Activated naive CD4-positive, alpha-beta T cell treated with anti-CD3 and anti-CD28 coated beads, Interleukin-2, amount 50 U/mL, for 24 hours (primary cell): ENCODE data around the gene ATP2B3.

Source experiments
- H3K27ac Mint-ChIP-seq: one replicate; pipeline ENCODE4 v1.8.0; 2021; ENCODE audit warnings: mild to moderate bottlenecking, mixed read lengths
- H3K27me3 Mint-ChIP-seq: one replicate; pipeline ENCODE4 v1.8.0; 2021; ENCODE audit warnings: mixed read lengths
- H3K36me3 Mint-ChIP-seq: one replicate; pipeline ENCODE4 v1.8.0; 2021; ENCODE audit warnings: mixed read lengths
- H3K4me1 Mint-ChIP-seq: one replicate; pipeline ENCODE4 v1.8.0; 2021; ENCODE audit warnings: mixed read lengths
- H3K4me3 Mint-ChIP-seq: one replicate; pipeline ENCODE4 v1.8.0; 2021; ENCODE audit warnings: mild to moderate bottlenecking, mixed read lengths
- H3K9me3 Mint-ChIP-seq: one replicate; pipeline ENCODE4 v1.8.0; 2021; ENCODE audit warnings: mixed read lengths

Gene ATP2B3

DNA sequence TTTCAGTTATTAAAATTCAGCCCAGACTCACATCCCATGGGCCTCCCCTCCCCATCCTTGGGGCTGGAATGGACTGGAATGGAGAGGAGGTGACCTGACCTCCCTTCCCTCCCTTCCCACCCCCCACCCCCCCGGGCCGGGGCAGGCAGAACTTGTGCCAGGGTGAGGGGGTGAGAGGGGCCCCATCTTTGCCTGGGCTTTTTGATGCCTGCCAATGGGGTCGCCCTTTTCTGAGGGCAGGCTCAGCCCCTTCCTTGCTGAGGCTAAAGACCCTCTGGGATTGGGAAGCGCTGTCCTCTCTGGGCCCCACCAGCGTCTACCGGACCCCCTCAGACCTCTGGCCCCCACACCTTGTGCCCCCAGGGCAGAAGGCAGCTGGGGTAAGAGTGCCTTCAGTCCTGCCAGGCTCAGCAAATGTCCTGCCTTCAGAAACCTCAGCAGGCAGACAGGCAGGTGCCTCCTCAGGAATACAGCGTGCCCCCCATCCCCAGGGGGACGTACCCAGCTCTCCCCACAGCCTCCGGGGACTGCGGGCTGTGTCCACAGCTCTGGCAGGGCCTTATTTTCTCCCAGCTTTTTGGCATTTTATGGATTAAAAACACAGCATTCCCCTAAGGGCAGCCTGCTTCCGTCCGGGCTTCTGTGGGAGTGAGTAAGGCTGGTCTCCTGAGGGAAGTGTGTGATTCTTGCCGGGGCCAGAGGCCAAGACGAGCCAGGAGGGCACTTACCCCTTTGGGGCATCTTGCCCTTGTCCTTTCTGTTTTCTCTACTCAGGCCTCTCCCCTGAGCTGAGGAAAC lies 94.1 kb downstream of the ATP2B3 start:
- Mint-ChIP-seq H3K4me3 (no peak overlapping the region), H3K9me3 (no peaks in the 10 kb centered on the region), H3K27ac (no peak overlapping the region), H3K4me1 (peaks cover 23% of the 10 kb centered on the region), H3K36me3 (no peaks in the 10 kb centered on the region), H3K27me3 (no peaks in the 10 kb centered on the region)

- Mint-ChIP-seq H3K9me3 (no peaks in the 10 kb centered on the region), H3K27ac (no peak overlapping the region), H3K36me3 (no peaks in the 10 kb centered on the region), H3K4me1 (peaks cover 23% of the 10 kb centered on the region), H3K27me3 (no peaks in the 10 kb centered on the region), H3K4me3 (no peak overlapping the region)
These were observed 95.0 kb downstream of the ATP2B3 start for GRCh38 chrX:153612413-153612812.

DNA sequence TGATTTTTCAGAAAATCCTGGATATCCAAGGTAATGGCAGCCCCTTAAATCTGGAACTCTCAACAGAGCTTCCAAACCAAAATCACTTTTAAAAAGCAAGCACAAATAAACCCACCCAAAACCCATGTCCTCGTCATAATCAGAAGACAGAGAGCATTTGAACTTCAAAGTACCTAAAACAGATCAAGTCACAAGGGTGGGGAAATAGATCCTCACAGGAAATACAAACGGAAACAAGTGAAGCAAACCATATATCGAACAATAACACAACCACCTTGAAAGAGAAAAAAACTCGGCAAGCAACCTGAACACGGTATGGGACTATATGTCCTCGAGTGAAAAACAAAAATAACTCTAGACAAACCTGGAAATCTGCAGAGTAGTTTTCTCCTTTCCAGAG lies 97.4 kb downstream of the ATP2B3 start:
- Mint-ChIP-seq H3K4me1 (peaks cover 14% of the 10 kb centered on the region), H3K36me3 (no peaks in the 10 kb centered on the region), H3K9me3 (no peaks in the 10 kb centered on the region), H3K27me3 (no peaks in the 10 kb centered on the region), H3K27ac (no peak overlapping the region), H3K4me3 (no peak overlapping the region)

DNA sequence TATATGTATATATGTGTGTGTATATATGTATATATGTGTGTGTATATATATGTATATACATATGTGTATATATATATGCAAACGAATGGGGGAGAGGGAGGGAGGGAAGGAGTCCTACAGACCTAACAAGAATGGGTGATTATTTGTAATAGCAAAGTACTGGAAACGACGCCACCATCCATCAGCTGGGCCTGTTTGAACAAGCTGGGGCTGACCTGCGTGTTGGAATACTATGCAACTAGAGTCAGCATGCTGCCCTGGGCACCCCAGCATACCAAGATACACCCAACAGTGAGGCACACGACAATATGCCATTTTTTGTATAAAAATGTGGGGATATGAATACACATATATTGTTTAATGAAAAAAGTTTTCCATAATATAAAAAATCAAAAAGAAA lies 103.1 kb downstream of the ATP2B3 start:
- no peaks in the 10 kb centered on the region for H3K9me3 Mint-ChIP-seq
- no peaks in the 10 kb centered on the region for H3K4me1 Mint-ChIP-seq

GRCh38 chrX:153621949-153622598 lies 104.6 kb downstream of the ATP2B3 start:
- Mint-ChIP-seq H3K9me3 (no peaks in the 10 kb centered on the region), H3K4me3 (no peak overlapping the region), H3K27ac (no peak overlapping the region), H3K27me3 (no peaks in the 10 kb centered on the region), H3K36me3 (no peaks in the 10 kb centered on the region), H3K4me1 (no peaks in the 10 kb centered on the region)

More for the DNA sequence above, 103.1 kb downstream of the ATP2B3 start:
- H3K27ac Mint-ChIP-seq, result no peak overlapping the region
- no peaks in the 10 kb centered on the region for H3K36me3 Mint-ChIP-seq
- H3K27me3 Mint-ChIP-seq, result no peaks in the 10 kb centered on the region
- no peak overlapping the region for H3K4me3 Mint-ChIP-seq

DNA sequence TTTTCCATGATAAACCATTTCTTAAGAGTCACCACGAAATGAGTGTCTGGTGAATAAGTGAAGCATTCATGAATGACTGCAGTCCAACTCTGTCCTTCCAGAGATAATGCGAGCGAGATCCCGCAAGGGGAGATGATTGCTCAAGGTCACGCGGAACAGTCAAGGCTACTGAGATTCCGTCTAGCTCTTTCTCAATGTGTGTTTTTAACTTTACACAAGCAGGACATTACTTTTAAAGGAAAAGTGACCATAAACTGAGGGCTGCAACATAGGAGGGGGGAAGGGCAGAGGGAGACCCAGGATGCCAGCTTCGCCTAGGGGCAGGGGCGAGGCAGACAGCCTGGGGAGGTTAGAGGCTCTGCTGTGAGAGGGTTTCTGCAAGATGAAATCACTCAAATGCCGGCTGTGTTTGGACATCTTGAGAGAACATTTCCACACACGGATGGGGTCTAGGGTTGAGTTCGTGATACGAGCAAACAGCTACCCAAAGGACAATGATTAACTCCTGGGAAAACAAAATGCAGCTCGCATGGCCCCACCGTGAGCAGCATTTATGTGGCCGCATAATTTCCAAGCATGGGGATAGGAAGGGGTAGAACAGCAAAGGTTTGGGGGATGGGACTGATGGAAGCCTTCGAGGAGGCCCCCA lies 105.3 kb downstream of the ATP2B3 start:
- Mint-ChIP-seq H3K27me3 (no peaks in the 10 kb centered on the region), H3K36me3 (no peaks in the 10 kb centered on the region), H3K4me1 (no peaks in the 10 kb centered on the region), H3K9me3 (no peaks in the 10 kb centered on the region), H3K4me3 (no peak overlapping the region), H3K27ac (no peak overlapping the region)

DNA sequence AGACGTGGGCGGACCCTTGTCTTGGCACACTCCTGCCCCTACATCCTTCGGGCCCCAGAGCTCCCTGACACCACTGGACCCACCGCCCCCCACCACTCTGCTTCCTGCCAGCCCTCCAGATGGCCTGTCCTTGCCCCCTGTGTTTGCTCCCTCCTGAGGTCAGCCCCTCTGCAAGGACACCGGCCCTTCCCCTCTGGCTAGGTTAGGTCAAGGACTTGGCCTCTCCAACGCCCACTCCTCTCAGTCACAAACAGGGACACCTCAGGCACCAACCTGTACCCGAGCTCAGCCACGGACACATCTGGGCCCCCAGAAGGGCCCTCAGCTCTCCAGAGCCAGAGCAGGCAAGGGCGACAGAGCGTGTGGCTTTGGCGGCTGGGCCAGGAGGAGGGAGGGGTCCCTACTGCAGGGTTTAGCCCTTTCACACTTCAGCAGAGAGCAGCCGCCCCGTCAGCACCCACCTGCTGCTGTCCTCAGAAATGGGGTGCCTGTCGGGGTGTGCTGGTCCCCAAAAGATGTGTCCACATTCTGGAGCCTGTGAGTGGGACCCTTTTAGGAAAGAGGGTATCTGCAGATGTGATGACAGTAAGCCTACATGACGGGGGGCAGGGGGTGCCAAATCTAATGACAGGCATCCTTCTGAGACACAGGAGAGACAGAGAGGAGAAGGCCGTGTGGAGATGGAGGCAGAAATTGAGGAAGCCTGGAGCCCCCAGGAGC lies 106.0 kb downstream of the ATP2B3 start:
- no peaks in the 10 kb centered on the region for H3K4me1 Mint-ChIP-seq
- no peak overlapping the region for H3K4me3 Mint-ChIP-seq
- no peaks in the 10 kb centered on the region for H3K36me3 Mint-ChIP-seq
- H3K27me3 Mint-ChIP-seq, result no peaks in the 10 kb centered on the region
- no peak overlapping the region for H3K27ac Mint-ChIP-seq
- no peaks in the 10 kb centered on the region for H3K9me3 Mint-ChIP-seq

DNA sequence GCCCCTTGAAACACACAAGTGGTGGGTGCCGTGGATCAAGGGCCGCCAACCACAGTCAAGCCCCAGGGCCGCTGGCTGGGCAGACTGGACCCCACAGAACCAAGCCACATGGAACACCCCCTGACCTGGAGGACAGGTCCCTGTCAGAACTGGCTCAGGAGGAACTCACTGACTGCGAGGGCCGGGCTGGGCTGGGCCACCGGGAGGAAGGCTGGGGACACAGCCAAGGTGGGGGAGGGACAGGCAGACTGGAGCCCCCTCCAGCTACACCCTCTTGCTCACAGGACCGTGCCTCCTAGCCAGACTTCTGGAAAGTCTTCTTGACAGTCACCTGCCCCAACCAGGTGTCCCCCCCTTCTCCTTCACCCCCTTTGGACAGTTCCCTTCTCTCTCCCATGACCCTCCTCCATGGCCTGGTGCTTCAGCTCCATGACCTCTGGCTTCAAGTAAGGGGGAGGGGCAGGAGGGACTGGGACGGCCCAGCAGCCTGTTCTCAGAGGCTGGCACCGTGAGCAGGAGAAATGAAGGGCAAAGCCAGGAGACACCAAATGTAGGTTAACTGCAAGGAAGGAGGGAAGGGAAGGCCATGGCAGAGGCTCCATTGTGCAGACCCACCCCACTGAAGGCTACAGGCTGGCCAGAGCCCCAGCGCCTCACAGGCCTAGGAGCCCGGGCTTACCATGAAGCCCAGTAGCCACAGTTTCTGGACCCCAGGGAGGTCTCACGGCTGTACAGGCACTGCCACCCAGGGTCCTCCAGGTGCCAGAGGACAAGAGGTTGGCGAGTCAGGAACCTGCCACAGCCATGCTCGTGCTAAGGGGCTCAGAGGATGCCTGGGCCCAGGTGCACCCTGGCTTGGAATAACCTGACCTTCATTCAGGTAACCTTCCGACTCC lies 107.0 kb downstream of the ATP2B3 start:
- H3K27ac Mint-ChIP-seq, result no peak overlapping the region
- H3K36me3 Mint-ChIP-seq, result no peaks in the 10 kb centered on the region
- no peak overlapping the region for H3K4me3 Mint-ChIP-seq
- H3K9me3 Mint-ChIP-seq, result no peaks in the 10 kb centered on the region
- no peaks in the 10 kb centered on the region for H3K4me1 Mint-ChIP-seq
- no peaks in the 10 kb centered on the region for H3K27me3 Mint-ChIP-seq

DNA sequence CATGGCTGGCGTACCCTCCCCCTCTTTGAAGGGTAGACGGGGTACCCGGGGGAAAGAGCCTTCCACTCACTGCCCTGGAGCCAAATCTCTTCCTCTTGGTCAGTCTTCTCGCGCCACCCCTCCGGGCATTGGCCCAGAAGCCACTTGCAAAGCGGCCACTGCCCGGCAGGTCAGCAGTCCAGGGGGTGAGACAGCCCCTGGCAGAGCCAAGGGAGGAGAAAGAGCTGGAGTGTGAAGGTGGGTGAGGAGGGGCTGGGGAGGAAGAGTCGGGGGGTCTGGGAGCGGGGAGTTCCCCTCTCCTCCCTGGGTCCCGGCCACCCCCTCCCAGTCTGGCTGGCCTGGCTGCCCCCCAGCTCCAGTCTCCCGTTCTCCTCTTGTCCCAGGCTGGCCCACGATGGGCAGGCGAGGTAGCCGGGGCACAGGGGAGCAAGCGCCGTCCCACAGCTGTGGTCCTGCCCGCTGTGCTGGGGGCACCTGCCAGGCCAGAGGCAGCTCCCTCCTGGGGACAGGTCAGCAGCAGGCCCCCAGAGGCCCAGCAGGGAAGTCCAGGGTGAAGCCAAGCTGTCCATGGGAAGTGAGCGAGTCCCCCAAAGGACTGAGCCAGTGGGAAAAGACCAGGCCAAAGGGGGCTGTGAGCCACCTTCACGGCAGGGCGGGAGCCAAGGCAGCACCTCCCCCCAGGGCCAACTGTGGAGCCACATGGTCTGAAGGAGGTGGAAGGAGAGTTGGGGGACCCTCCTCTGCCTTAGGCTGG lies 108.0 kb downstream of the ATP2B3 start:
- no peaks in the 10 kb centered on the region for H3K9me3 Mint-ChIP-seq
- no peaks in the 10 kb centered on the region for H3K4me1 Mint-ChIP-seq
- H3K4me3 Mint-ChIP-seq, result no peak overlapping the region
- H3K36me3 Mint-ChIP-seq, result no peaks in the 10 kb centered on the region
- H3K27ac Mint-ChIP-seq, result no peak overlapping the region
- H3K27me3 Mint-ChIP-seq, result no peaks in the 10 kb centered on the region

DNA sequence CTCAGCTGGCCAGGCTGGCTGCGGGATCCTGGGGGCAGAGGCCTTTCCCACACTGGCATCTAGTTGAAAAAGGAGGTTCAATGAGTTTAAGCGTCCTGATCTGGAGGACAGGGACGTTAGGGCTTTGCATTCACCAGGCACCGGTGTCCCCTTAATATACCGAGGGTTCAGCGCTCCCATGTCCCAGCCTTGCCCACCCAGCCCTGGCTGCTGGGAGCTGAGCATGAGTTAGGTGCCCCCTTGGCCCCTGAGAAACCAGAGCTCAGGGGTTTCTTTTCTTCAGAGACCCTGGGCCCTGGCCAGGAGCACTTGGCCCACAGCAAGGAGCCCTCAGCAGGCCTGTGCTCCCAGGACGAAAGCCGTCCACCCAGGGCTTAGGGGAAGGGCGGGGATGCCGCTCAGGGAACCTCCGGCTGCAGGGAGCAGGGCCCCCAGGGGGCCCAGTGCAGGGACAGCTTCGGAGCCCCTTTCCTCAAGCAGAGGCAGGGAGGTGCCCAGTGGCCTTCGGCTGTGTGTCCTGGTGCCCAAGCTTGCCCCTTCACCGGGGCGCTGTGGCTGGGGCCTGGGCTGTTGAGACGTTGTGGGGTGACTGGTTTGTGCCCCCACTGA lies 108.7 kb downstream of the ATP2B3 start:
- Mint-ChIP-seq H3K4me1 (no peaks in the 10 kb centered on the region), H3K36me3 (no peaks in the 10 kb centered on the region), H3K4me3 (no peak overlapping the region), H3K27ac (no peak overlapping the region), H3K27me3 (no peaks in the 10 kb centered on the region), H3K9me3 (no peaks in the 10 kb centered on the region)

- H3K4me1 Mint-ChIP-seq, result no peaks in the 10 kb centered on the region
- H3K27me3 Mint-ChIP-seq, result no peaks in the 10 kb centered on the region
- H3K36me3 Mint-ChIP-seq, result no peaks in the 10 kb centered on the region
- H3K4me3 Mint-ChIP-seq, result no peak overlapping the region
- no peak overlapping the region for H3K27ac Mint-ChIP-seq
- no peaks in the 10 kb centered on the region for H3K9me3 Mint-ChIP-seq
These were observed 109.6 kb downstream of the ATP2B3 start for GRCh38 chrX:153626863-153627674.

DNA sequence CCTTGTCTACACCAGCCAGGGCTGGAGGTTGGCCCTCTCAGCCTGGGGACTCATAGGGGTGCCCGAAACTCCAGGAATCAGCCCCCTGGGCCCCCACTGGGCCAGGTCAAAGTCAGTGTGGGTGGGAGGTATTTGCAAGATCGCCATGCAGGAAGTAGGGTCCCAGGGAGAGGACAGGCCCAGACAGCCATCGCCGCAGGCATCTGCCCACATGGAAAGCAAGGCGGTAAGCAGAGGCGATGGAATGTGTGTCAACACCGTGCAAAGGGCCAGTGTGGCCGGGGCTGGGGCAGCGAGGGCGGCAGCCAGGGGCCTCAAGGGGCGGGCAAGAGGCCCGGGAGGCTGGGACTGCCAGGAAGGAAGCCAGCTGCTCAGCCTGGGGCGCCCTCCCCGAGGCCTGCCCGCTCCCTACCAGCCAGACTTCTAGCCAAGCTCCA lies 110.3 kb downstream of the ATP2B3 start:
- Mint-ChIP-seq H3K9me3 (no peaks in the 10 kb centered on the region), H3K4me3 (no peak overlapping the region), H3K27me3 (no peaks in the 10 kb centered on the region), H3K4me1 (no peaks in the 10 kb centered on the region), H3K27ac (no peak overlapping the region), H3K36me3 (no peaks in the 10 kb centered on the region)

- no peaks in the 10 kb centered on the region for H3K36me3 Mint-ChIP-seq
- H3K27ac Mint-ChIP-seq, result no peak overlapping the region
- H3K4me3 Mint-ChIP-seq, result no peak overlapping the region
These were observed 110.7 kb downstream of the ATP2B3 start for GRCh38 chrX:153628129-153628528.

More at GRCh38 chrX:153628129-153628528, 110.7 kb downstream of the ATP2B3 start:
- no peaks in the 10 kb centered on the region for H3K27me3 Mint-ChIP-seq
- no peaks in the 10 kb centered on the region for H3K4me1 Mint-ChIP-seq
- no peaks in the 10 kb centered on the region for H3K9me3 Mint-ChIP-seq
